Measurements from ENCODE around the gene DCAF8. TPM values are rescaled to one million over a fixed set of nuclear protein-coding genes. Genes with fewer than 3 reads are reported as not detected.

Gene DCAF8
- total RNA-seq, 2 donors from 2014 or later = 185 to 238 TPM

- no peaks in the 10 kb centered on the region for H3K36me3 Mint-ChIP-seq (ENCODE audit: low read depth)
- peaks cover 13% of the 10 kb centered on the region for H3K4me1 ChIP-seq (ENCODE audit: control insufficient read depth, insufficient read depth, low read length)
- H3K9me3 Mint-ChIP-seq = no peaks in the 10 kb centered on the region
- H3K4me3 Mint-ChIP-seq = no peak overlapping the region
- no peak overlapping the region for H3K27ac Mint-ChIP-seq
- H3K27me3 Mint-ChIP-seq (ENCODE audit: insufficient read depth) = peaks cover 5% of the 10 kb centered on the region
- H3K9me3 ChIP-seq (ENCODE audit: control insufficient read depth, low read length) = no peaks in the 10 kb centered on the region
- H3K27ac ChIP-seq (ENCODE audit: low read depth, low read length) = peak overlapping the region; percentile 32
- H3K27me3 ChIP-seq (ENCODE audit: control insufficient read depth, insufficient read depth, low read length, poor library complexity, severe bottlenecking) = no peaks in the 10 kb centered on the region
- H3K36me3 ChIP-seq (ENCODE audit: control insufficient read depth, insufficient read depth, low read length) = no peaks in the 10 kb centered on the region
- H3K4me3 ChIP-seq (ENCODE audit: low read length) = no peak overlapping the region
- peaks cover 58% of the 10 kb centered on the region for H3K4me1 Mint-ChIP-seq
- no peak for DNase-seq
- WGBS, 2 experiments (ENCODE audit: insufficient coverage in 1 of 2, insufficient read length in 1 of 2) = 71 to 85% methylated on average over 4 of the region's 4 CpGs
- no peak for TF ChIP-seq CTCF (conservative IDR thresholded peaks at IDR 0.05)
- no peak overlapping the region for H3K9ac ChIP-seq (ENCODE audit: extremely low read depth, low read length, poor library complexity, severe bottlenecking)
These were observed 91.0 kb downstream of the DCAF8 start for GRCh38 chr1:160171354-160171753.

GRCh38 chr1:160169553-160170399 is 92.6 kb downstream of the DCAF8 start:
- peak; percentile 92 for DNase-seq
- no peaks in the 10 kb centered on the region for H3K27me3 ChIP-seq (ENCODE audit: control insufficient read depth, insufficient read depth, low read length, poor library complexity, severe bottlenecking)
- H3K4me1 ChIP-seq (ENCODE audit: control insufficient read depth, insufficient read depth, low read length) = peaks cover 8% of the 10 kb centered on the region
- peak overlapping the region; percentile 95 for H3K27ac ChIP-seq (ENCODE audit: low read depth, low read length)
- H3K9me3 ChIP-seq (ENCODE audit: control insufficient read depth, low read length) = no peaks in the 10 kb centered on the region
- no peak overlapping the region for H3K4me3 ChIP-seq (ENCODE audit: low read length)
- peak overlapping the region; percentile 19 for H3K4me3 Mint-ChIP-seq
- H3K27me3 Mint-ChIP-seq (ENCODE audit: insufficient read depth) = peaks cover 5% of the 10 kb centered on the region
- H3K36me3 Mint-ChIP-seq (ENCODE audit: low read depth) = no peaks in the 10 kb centered on the region
- H3K9ac ChIP-seq (ENCODE audit: extremely low read depth, low read length, poor library complexity, severe bottlenecking) = no peak overlapping the region
- 20 to 30% methylated on average over 14 to 15 of the region's 15 CpGs for WGBS, 2 experiments (ENCODE audit: insufficient coverage in 1 of 2, insufficient read length in 1 of 2)
- peaks cover 42% of the 10 kb centered on the region for H3K4me1 Mint-ChIP-seq
- H3K36me3 ChIP-seq (ENCODE audit: control insufficient read depth, insufficient read depth, low read length) = no peaks in the 10 kb centered on the region
- no peaks in the 10 kb centered on the region for H3K9me3 Mint-ChIP-seq
- no peak for TF ChIP-seq CTCF (conservative IDR thresholded peaks at IDR 0.05)
- peak overlapping the region; percentile 83 for H3K27ac Mint-ChIP-seq

GRCh38 chr1:160168609-160169369 is 93.6 kb downstream of the DCAF8 start:
- peak overlapping the region; percentile 83 for H3K27ac Mint-ChIP-seq

More at GRCh38 chr1:160168609-160169369, 93.6 kb downstream of the DCAF8 start:
- no peaks in the 10 kb centered on the region for H3K9me3 ChIP-seq (ENCODE audit: control insufficient read depth, low read length)
- H3K36me3 ChIP-seq (ENCODE audit: control insufficient read depth, insufficient read depth, low read length) = no peaks in the 10 kb centered on the region
- Mint-ChIP-seq H3K36me3 (ENCODE audit: low read depth) (no peaks in the 10 kb centered on the region), H3K4me1 (peaks cover 46% of the 10 kb centered on the region), H3K27me3 (ENCODE audit: insufficient read depth) (peaks cover 5% of the 10 kb centered on the region), H3K9me3 (no peaks in the 10 kb centered on the region), H3K4me3 (peak overlapping the region; percentile 7)
- no peaks in the 10 kb centered on the region for H3K27me3 ChIP-seq (ENCODE audit: control insufficient read depth, insufficient read depth, low read length, poor library complexity, severe bottlenecking)
- no peak overlapping the region for H3K9ac ChIP-seq (ENCODE audit: extremely low read depth, low read length, poor library complexity, severe bottlenecking)
- 26 to 48% methylated on average over 10 to 13 of the region's 13 CpGs for WGBS, 2 experiments (ENCODE audit: insufficient coverage in 1 of 2, insufficient read length in 1 of 2)
- peak; percentile 88 for DNase-seq
- TF ChIP-seq CTCF (conservative IDR thresholded peaks at IDR 0.05) = peak; percentile 54
- H3K4me1 ChIP-seq (ENCODE audit: control insufficient read depth, insufficient read depth, low read length) = peaks cover 8% of the 10 kb centered on the region
- H3K4me3 ChIP-seq (ENCODE audit: low read length) = no peak overlapping the region
- H3K27ac ChIP-seq (ENCODE audit: low read depth, low read length) = peak overlapping the region; percentile 95
